HepG2 (cell line): ENCODE measurements around the gene AKAP1. TPM values are rescaled to one million over a fixed set of nuclear protein-coding genes. Genes with fewer than 3 reads are reported as not detected.

Source experiments
- EED ChIP-seq: sonication (generic); formaldehyde crosslinking; IDR thresholded peaks from 2 replicates; pipeline ENCODE4 v1.5.0; 2020; ENCODE audit warnings: mild to moderate bottlenecking, missing genetic modification reagents
- ETV5 ChIP-seq: IDR thresholded peaks from 2 replicates; pipeline ENCODE4 v1.6.1; 2018; ENCODE audit warnings: missing biosample characterization, missing genetic modification reagents, inconsistent platforms, borderline replicate concordance
- HIC2 ChIP-seq: sonication (generic); formaldehyde crosslinking; IDR thresholded peaks from 2 replicates; pipeline ENCODE4 v1.9.0; 2022; ENCODE audit warnings: low read depth, missing genetic modification reagents
- PHF20 ChIP-seq: sonication (generic); formaldehyde crosslinking; IDR thresholded peaks from 2 replicates; pipeline ENCODE4 v1.5.0; 2020; ENCODE audit warnings: mild to moderate bottlenecking, missing genetic modification reagents
- PTBP1 ChIP-seq: fragments of 200-400 bp; formaldehyde crosslinking; IDR thresholded peaks from 2 replicates; pipeline ENCODE4 v1.6.1; 2018; ENCODE audit warnings: low read length, low read depth; ENCODE audit not compliant: poor library complexity, severe bottlenecking
- RXRA ChIP-seq: sonication (generic); formaldehyde crosslinking; IDR thresholded peaks from 2 replicates; pipeline ENCODE4 v1.5.1; 2020; ENCODE audit warnings: missing genetic modification reagents
- SMC3 ChIP-seq: IDR thresholded peaks from 2 replicates; pipeline ENCODE4 v1.6.1; 2011; ENCODE audit warnings: low read length, improper control_type of control experiment
- TBL1XR1 ChIP-seq: fragments of 150-350 bp; IDR thresholded peaks from 2 replicates; pipeline ENCODE4 v1.6.1; 2014; ENCODE audit warnings: borderline replicate concordance, low read length; ENCODE audit not compliant: partially characterized antibody
- XRCC5 ChIP-seq: fragments of 200-400 bp; formaldehyde crosslinking; optimal IDR thresholded peaks from 2 replicates; pipeline ENCODE3; 2017; ENCODE audit warnings: mild to moderate bottlenecking, low read length
- ZBTB1 ChIP-seq: sonication (generic); formaldehyde crosslinking; IDR thresholded peaks from 2 replicates; pipeline ENCODE4 v1.4.0; 2020; ENCODE audit warnings: missing genetic modification reagents, borderline replicate concordance
- ZFP62 ChIP-seq: sonication (generic); formaldehyde crosslinking; IDR thresholded peaks from 2 replicates; pipeline ENCODE4 v1.4.0; 2020; ENCODE audit warnings: missing genetic modification reagents
- ZKSCAN1 ChIP-seq: fragments of 150-350 bp; IDR thresholded peaks from 2 replicates; pipeline ENCODE4 v1.6.1; 2014; ENCODE audit warnings: low read length
- ZNF234 ChIP-seq: sonication (generic); formaldehyde crosslinking; conservative IDR thresholded peaks from 2 replicates; pipeline ENCODE4 v1.5.1; 2020; ENCODE audit warnings: mild to moderate bottlenecking, missing genetic modification reagents
- ZNF382 ChIP-seq: sonication (generic); formaldehyde crosslinking; IDR thresholded peaks from 2 replicates; pipeline ENCODE4 v1.5.0; 2020; ENCODE audit warnings: missing genetic modification reagents, mild to moderate bottlenecking, borderline replicate concordance
- ZNF431 ChIP-seq: sonication (generic); formaldehyde crosslinking; IDR thresholded peaks from 2 replicates; pipeline ENCODE4 v1.9.0; 2022; ENCODE audit warnings: missing genetic modification reagents, low read depth, mild to moderate bottlenecking, borderline replicate concordance
- ZNF557 ChIP-seq: sonication (generic); formaldehyde crosslinking; IDR thresholded peaks from 2 replicates; pipeline ENCODE4 v1.4.0; 2020; ENCODE audit warnings: missing genetic modification reagents
- ZNF761 ChIP-seq: sonication (generic); formaldehyde crosslinking; conservative IDR thresholded peaks from 2 replicates; pipeline ENCODE4 v1.4.0; 2020; ENCODE audit warnings: mild to moderate bottlenecking, missing genetic modification reagents
- polyA plus RNA-seq, 8 experiments: library from polyadenylated mRNA; depleted of rRNA in 3 of 8; stranded (reverse) in 7 of 8; unstranded in 1 of 8; fragments of >200 nt; fragmentation: Illumina TruSeq in 4 of 8; extraction: Trizol in 4 of 8; gene quantifications; 2 replicates each; pipeline versions ENCODE4 v1.2.1 to v1.2.3, GENCODE V29; 2011 to 2016; ENCODE audit warnings: low read depth in 4 of 8, missing spikeins in 1 of 8, mixed read lengths in 1 of 8; ENCODE audit not compliant: insufficient read depth in 1 of 8
- total RNA-seq, 5 experiments: library from RNA; depleted of rRNA; stranded (reverse); fragments of >200 nt; fragmentation: Illumina TruSeq; extraction: Trizol; gene quantifications; 2 replicates each; pipeline ENCODE4 v1.2.3, GENCODE V29; 2016; ENCODE audit warnings: low read depth in 1 of 5
- TF ChIP-seq, protein P1 (sequence below): sonication (generic); formaldehyde crosslinking; IDR thresholded peaks from 2 replicates; pipeline ENCODE4 v1.4.0; 2020; ENCODE audit warnings: missing genetic modification reagents
- TF ChIP-seq, protein P2 (sequence below): sonication (generic); formaldehyde crosslinking; IDR thresholded peaks from 2 replicates; pipeline ENCODE4 v1.5.1; 2020; ENCODE audit warnings: mild to moderate bottlenecking, missing genetic modification reagents

AKAP1 gene
- total and polyA plus RNA-seq, 2 of the 13 experiments (the other 11 are each of a cell fraction or from before 2014, with no cell fraction given) = 101 to 131 TPM

DNA sequence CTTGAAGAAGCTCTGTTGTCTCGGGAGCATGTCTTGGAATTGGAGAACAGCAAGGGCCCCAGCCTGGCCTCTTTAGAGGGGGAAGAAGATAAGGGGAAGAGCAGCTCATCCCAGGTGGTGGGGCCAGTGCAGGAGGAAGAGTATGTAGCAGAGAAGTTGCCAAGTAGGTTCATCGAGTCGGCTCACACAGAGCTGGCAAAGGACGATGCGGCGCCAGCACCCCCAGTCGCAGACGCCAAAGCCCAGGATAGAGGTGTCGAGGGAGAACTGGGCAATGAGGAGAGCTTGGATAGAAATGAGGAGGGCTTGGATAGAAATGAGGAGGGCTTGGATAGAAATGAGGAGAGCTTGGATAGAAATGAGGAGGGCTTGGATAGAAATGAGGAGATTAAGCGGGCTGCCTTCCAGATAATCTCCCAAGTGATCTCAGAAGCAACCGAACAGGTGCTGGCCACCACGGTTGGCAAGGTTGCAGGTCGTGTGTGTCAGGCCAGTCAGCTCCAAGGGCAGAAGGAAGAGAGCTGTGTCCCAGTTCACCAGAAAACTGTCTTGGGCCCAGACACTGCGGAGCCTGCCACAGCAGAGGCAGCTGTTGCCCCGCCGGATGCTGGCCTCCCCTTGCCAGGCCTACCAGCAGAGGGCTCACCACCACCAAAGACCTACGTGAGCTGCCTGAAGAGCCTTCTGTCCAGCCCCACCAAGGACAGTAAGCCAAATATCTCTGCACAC is 21.2 kb downstream of the AKAP1 start (continued):
- TF ChIP-seq SMC3 (peak; percentile 18; the same call in 1 of the 2 replicates), HIC2 (0 out of 2 replicates have a peak, but pooled peaks have one; percentile 36), ETV5 (0 out of 2 replicates have a peak, but pooled peaks have one; percentile 13), PHF20 (no peak), RXRA (CRISPR knock-in tag) (peak; percentile 18; the same call in 1 of the 2 replicates), EED (CRISPR knock-in tag) (0 out of 2 replicates have a peak, but pooled peaks have one; percentile 31), TBL1XR1 (no peak), ZFP62 (no peak), ZNF557 (no peak), XRCC5 (peak; percentile 81), ZNF431 (0 out of 2 replicates have a peak, but pooled peaks have one; percentile 25), ZNF234 (CRISPR knock-in tag) (no peak), PTBP1 (no peak), ZBTB1 (CRISPR knock-in tag) (no peak), ZNF761 (CRISPR knock-in tag) (peak; percentile 74; the same call in 1 of the 2 replicates), ZKSCAN1 (no peak), ZNF382 (CRISPR knock-in tag) (no peak)
- TF ChIP-seq, protein P1, sequence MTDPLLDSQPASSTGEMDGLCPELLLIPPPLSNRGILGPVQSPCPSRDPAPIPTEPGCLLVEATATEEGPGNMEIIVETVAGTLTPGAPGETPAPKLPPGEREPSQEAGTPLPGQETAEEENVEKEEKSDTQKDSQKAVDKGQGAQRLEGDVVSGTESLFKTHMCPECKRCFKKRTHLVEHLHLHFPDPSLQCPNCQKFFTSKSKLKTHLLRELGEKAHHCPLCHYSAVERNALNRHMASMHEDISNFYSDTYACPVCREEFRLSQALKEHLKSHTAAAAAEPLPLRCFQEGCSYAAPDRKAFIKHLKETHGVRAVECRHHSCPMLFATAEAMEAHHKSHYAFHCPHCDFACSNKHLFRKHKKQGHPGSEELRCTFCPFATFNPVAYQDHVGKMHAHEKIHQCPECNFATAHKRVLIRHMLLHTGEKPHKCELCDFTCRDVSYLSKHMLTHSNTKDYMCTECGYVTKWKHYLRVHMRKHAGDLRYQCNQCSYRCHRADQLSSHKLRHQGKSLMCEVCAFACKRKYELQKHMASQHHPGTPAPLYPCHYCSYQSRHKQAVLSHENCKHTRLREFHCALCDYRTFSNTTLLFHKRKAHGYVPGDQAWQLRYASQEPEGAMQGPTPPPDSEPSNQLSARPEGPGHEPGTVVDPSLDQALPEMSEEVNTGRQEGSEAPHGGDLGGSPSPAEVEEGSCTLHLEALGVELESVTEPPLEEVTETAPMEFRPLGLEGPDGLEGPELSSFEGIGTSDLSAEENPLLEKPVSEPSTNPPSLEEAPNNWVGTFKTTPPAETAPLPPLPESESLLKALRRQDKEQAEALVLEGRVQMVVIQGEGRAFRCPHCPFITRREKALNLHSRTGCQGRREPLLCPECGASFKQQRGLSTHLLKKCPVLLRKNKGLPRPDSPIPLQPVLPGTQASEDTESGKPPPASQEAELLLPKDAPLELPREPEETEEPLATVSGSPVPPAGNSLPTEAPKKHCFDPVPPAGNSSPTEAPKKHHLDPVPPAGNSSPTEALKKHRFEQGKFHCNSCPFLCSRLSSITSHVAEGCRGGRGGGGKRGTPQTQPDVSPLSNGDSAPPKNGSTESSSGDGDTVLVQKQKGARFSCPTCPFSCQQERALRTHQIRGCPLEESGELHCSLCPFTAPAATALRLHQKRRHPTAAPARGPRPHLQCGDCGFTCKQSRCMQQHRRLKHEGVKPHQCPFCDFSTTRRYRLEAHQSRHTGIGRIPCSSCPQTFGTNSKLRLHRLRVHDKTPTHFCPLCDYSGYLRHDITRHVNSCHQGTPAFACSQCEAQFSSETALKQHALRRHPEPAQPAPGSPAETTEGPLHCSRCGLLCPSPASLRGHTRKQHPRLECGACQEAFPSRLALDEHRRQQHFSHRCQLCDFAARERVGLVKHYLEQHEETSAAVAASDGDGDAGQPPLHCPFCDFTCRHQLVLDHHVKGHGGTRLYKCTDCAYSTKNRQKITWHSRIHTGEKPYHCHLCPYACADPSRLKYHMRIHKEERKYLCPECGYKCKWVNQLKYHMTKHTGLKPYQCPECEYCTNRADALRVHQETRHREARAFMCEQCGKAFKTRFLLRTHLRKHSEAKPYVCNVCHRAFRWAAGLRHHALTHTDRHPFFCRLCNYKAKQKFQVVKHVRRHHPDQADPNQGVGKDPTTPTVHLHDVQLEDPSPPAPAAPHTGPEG (CRISPR knock-in tag) = no peak
- TF ChIP-seq, protein P2, sequence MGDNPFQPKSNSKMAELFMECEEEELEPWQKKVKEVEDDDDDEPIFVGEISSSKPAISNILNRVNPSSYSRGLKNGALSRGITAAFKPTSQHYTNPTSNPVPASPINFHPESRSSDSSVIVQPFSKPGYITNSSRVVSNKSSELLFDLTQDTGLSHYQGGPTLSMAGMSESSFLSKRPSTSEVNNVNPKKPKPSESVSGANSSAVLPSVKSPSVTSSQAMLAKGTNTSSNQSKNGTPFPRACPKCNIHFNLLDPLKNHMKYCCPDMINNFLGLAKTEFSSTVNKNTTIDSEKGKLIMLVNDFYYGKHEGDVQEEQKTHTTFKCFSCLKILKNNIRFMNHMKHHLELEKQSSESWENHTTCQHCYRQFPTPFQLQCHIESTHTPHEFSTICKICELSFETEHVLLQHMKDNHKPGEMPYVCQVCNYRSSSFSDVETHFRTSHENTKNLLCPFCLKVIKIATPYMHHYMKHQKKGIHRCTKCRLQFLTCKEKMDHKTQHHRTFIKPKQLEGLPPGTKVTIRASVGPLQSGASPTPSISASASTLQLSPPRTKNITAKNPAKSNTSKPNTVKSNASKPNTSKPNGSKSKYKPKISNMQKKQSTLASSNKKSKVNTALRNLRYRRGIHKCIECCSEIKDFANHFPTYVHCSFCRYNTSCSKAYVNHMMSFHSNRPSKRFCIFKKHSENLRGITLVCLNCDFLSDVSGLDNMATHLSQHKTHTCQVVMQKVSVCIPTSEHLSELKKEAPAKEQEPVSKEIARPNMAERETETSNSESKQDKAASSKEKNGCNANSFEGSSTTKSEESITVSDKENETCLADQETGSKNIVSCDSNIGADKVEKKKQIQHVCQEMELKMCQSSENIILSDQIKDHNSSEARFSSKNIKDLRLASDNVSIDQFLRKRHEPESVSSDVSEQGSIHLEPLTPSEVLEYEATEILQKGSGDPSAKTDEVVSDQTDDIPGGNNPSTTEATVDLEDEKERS (CRISPR knock-in tag) = no peak
